ENCODE measurements around the gene TFAP2D. TPM values are rescaled to one million over a fixed set of nuclear protein-coding genes. Genes with fewer than 3 reads are reported as not detected.

The TFAP2D gene
- total RNA-seq, 1 donor from 2014 or later = 2.9 TPM

GRCh38 chr6:50717734-50718457 is 4.6 kb downstream of the TFAP2D start:
- FAIRE-seq = no peak
- no peak for DNase-seq (ENCODE audit: low spot score in 2 of 2)

- FAIRE-seq (no peak), DNase-seq (ENCODE audit: low spot score in 2 of 2) (no peak)
Observed at GRCh38 chr6:50718566-50718965, 5.2 kb downstream of the TFAP2D start.

- DNase-seq (ENCODE audit: low spot score in 2 of 2) = no peak
- no peak for FAIRE-seq
Observed at GRCh38 chr6:50720623-50721022, 7.3 kb downstream of the TFAP2D start.

GRCh38 chr6:50721978-50722377 is 8.7 kb downstream of the TFAP2D start:
- DNase-seq (ENCODE audit: low spot score in 2 of 2) (no peak), FAIRE-seq (no peak)

DNA sequence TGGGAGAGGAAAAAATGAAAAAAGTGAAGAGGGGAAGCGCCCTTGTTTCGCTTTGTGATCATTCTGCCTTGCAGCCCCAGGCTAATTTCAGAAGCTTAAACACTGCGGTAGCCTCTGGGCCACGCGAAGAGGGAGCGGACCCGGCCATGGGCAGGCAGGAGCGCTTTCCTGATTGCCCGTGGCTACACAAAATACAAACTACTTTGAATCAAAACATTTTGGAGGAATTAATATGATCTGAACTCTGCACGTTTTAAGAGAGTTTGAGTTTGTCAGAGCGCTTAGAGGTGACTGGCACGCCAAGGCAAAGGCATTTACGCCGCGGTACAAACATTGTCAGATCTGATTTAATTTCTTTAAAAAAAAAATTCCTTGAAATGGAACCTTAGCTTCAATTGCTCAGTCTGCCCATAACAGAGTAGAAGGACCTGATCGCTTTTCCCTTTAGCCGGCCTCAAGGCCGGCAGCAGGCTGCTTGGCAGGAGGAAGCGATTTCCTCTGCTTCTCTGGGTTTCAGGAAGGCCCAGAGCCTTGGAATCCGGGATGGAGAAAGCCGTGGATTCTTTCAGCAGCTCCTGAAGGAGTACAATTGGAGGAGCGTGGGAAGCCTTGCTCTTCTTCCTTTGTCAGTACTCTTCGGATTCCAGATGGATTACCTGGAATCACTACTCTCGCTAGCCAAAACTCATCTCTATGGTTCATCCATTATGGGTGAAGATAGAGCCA is 9.7 kb downstream of the TFAP2D start:
- DNase-seq (ENCODE audit: low spot score in 2 of 2) (no peak), FAIRE-seq (no peak)

GRCh38 chr6:50724381-50725124 is 11.2 kb downstream of the TFAP2D start:
- no peak for FAIRE-seq
- DNase-seq (ENCODE audit: low spot score in 2 of 2) = no peak

DNA sequence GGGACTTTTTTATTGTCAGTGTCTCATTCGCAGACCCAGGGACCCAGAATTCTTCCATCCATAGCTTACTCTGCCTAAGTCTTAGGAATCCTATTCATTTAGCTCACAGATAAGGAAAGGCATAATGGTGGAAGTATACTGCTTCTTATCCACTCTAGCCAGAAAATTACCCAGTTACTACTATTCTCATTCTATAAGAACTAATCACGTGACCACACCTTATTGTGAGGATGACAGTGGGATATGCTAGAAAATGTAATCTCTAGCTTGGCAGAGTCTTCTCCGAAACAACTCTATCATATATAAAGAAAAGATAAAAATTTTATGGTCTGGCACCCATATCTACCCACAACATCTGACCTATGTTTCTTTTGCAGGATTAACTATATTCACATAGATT is 21.2 kb downstream of the TFAP2D start:
- no peak for DNase-seq (ENCODE audit: low spot score in 2 of 2)
- FAIRE-seq = no peak

DNA sequence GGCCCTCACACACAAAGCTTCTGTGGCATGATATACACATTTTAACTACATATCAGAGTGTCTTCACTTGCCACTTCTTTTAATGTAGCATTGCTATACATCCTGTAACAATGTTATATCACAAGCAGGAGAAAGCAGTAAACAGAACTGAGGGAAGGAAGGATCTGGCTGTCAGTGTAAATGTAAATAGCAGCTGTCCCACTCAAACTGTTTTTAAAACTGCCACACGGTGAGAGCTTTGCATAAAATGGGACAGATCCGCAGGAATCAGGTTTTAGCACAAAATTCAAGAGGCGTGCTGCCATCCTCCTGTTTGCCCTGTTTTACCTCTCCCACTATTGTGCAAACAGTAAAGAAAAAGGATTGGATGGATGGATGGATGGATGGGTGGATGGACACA is 28.8 kb downstream of the TFAP2D start:
- no peak for FAIRE-seq
- DNase-seq (ENCODE audit: low spot score in 2 of 2) = no peak

- DNase-seq (ENCODE audit: low spot score in 2 of 2) (no peak), FAIRE-seq (no peak)
Observed at GRCh38 chr6:50744976-50745375, 31.6 kb downstream of the TFAP2D start.

- no peak for DNase-seq (ENCODE audit: low spot score in 2 of 2)
- no peak for FAIRE-seq
Observed at GRCh38 chr6:50762798-50763197, 49.5 kb downstream of the TFAP2D start.

GRCh38 chr6:50778696-50779095 is 65.4 kb downstream of the TFAP2D start:
- no peak for FAIRE-seq
- DNase-seq (ENCODE audit: low spot score in 2 of 2) = no peak

DNA sequence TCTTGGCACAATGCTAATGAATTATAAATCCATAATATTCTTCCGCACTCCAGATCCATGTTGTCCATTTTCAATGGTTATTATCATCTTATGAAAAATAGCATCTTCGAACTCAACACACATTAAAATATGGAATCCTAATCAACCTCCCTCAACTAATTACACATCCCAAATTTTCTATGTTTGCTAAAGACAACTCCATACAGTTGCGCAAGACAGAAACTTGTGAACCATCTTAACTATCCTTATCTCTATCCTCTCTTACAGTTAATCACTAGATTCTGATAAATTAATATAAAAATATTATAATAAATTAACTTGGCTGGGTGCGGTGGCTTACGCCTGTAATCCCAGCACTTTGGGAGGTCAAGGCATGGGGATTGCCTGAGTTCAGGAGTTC is 67.1 kb downstream of the TFAP2D start:
- no peak for FAIRE-seq

DNA sequence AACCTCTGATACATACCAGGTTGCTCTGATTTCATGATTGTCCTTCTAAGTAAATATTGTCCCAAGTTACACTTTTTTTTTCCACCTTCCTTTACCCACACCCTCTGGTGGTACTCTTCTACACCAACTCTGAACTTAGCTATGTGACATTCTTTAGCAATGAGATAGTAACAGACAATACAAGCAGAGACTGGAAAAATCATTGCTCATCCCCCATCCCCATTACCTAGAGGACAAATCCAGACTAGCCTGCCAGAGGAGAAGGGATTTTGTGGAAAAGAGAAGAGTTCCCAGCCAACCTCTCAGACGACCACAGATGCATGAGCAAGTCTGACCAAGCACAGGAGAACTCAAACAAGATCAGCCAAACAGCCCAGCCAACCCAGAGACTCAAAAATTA is 72.6 kb downstream of the TFAP2D start:
- no peak for FAIRE-seq
- no peak for DNase-seq (ENCODE audit: low spot score in 2 of 2)

More for the DNA sequence above, 67.1 kb downstream of the TFAP2D start:
- DNase-seq (ENCODE audit: low spot score in 2 of 2) = no peak

GRCh38 chr6:50791900-50792508 is 78.7 kb downstream of the TFAP2D start:
- FAIRE-seq = peak; percentile 75
- peak in 1 of 2 donors; percentile 35 for DNase-seq (ENCODE audit: low spot score in 2 of 2)

- DNase-seq (ENCODE audit: low spot score in 2 of 2) = no peak
- no peak for FAIRE-seq
Observed at GRCh38 chr6:50792771-50793170, 79.4 kb downstream of the TFAP2D start.

- DNase-seq (ENCODE audit: low spot score in 2 of 2) = no peak
- FAIRE-seq = no peak
Observed at GRCh38 chr6:50795574-50795973, 82.2 kb downstream of the TFAP2D start.

- FAIRE-seq = no peak
- DNase-seq (ENCODE audit: low spot score in 2 of 2) = no peak
Observed at GRCh38 chr6:50804283-50804682, 91.0 kb downstream of the TFAP2D start.

- FAIRE-seq (no peak), DNase-seq (ENCODE audit: low spot score in 2 of 2) (no peak)
Observed at GRCh38 chr6:50807035-50807434, 93.7 kb downstream of the TFAP2D start.

DNA sequence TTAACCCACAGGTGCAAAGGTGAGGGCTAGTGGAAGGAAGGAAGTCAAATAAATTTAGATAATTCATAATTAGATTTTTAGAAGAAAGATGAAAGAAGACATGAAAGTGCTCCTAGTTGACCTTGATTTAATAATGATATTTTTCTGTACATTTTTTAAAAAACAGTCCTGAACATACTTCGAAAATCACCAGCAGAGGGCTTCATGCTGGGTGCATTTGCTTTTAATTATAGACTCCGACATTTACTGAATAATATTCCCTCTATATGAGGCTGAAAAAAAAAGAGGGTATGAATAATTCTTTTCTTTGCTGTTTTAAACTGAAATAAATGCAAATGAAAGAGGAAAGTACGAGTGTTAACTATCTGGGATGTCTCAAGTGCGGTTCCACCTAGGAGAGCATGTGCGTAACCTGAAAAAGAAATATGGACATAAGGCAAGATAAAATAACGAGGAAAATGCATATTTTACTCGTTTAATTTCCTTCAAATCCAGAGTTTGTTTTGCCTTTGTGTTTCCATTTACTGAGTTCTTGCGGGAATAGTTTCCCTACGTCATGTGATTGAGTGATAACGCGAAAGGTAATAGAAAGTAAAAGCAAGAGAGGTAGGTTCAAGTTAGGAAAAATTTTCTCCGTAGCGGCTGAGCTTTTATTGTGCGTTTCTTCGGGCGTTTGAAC is 102.2 kb downstream of the TFAP2D start:
- FAIRE-seq (no peak), DNase-seq (ENCODE audit: low spot score in 2 of 2) (no peak)

DNA sequence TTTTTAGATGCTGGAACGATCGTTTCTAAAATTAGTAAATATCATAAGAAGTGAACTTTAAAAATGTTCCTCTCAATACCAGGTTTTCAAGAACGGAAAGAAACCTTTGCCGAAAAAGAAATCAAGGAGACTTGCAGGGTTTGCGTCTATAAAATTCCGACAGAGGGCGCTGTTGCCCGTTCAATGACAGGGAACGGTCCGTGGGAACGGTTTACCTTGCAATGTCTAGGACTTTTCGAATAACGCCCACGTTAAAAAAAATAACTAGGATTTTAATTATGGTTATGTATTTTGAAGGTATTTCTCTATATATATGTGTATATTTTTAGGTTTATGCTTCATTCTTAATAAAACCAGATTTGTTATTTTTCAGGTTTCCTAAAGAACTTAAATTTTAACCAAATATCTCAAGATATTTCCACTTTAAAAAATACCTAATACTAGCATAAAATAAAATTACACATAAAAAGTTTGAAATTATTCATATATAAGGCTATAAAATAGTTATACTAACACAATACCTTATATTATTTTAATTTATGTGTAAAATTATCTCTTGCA is 102.9 kb downstream of the TFAP2D start:
- FAIRE-seq = peak; percentile 91
- DNase-seq (ENCODE audit: low spot score in 2 of 2) = peak; percentile 60 to 68

Data from frontal cortex (tissue), 4 donors.